ENCODE results near the gene STK17B.
"Not testable (repeated sequence)": the region's sequence is repeated elsewhere in the genome, so short reads cannot be mapped to it uniquely, and the experiment has no call there.

Gene STK17B

GRCh38 chr2:196205011-196205766 is 33.8 kb upstream of the STK17B start:
- Histone ChIP-seq H3K9me3 (ENCODE audit: control insufficient read depth in 1 of 2, low read length in 2 of 2) (no peaks in the 10 kb centered on the region), H3K4me3 (ENCODE audit: low read depth in 1 of 2, low read length in 2 of 2) (no peak overlapping the region), H3K27ac (ENCODE audit: low read length) (no peak overlapping the region), H3K36me3 (ENCODE audit: control insufficient read depth in 1 of 2, insufficient read depth in 2 of 2, low read length in 2 of 2) (no peaks in the 10 kb centered on the region), H3K4me1 (ENCODE audit: control insufficient read depth in 1 of 2, insufficient read depth in 2 of 2, low read length in 2 of 2) (no peaks in the 10 kb centered on the region), H3K27me3 (ENCODE audit: low read depth, low read length) (no peaks in the 10 kb centered on the region)

GRCh38 chr2:196201229-196202009 is 30.0 kb upstream of the STK17B start:
- Histone ChIP-seq H3K27me3 (ENCODE audit: low read depth, low read length) (no peaks in the 10 kb centered on the region), H3K36me3 (ENCODE audit: control insufficient read depth in 1 of 2, insufficient read depth in 2 of 2, low read length in 2 of 2) (no peaks in the 10 kb centered on the region), H3K9me3 (ENCODE audit: control insufficient read depth in 1 of 2, low read length in 2 of 2) (no peaks in the 10 kb centered on the region), H3K27ac (ENCODE audit: low read length) (no peak overlapping the region), H3K4me3 (ENCODE audit: low read depth in 1 of 2, low read length in 2 of 2) (no peak overlapping the region), H3K4me1 (ENCODE audit: control insufficient read depth in 1 of 2, insufficient read depth in 2 of 2, low read length in 2 of 2) (no peaks in the 10 kb centered on the region)

- H3K27ac ChIP-seq (ENCODE audit: low read length), result no peak overlapping the region
- no peaks in the 10 kb centered on the region for H3K9me3 ChIP-seq (ENCODE audit: control insufficient read depth in 1 of 2, low read length in 2 of 2)
- H3K4me1 ChIP-seq (ENCODE audit: control insufficient read depth in 1 of 2, insufficient read depth in 2 of 2, low read length in 2 of 2), result no peaks in the 10 kb centered on the region
- no peaks in the 10 kb centered on the region for H3K27me3 ChIP-seq (ENCODE audit: low read depth, low read length)
- H3K36me3 ChIP-seq (ENCODE audit: control insufficient read depth in 1 of 2, insufficient read depth in 2 of 2, low read length in 2 of 2), result no peaks in the 10 kb centered on the region
- no peak overlapping the region for H3K4me3 ChIP-seq (ENCODE audit: low read depth in 1 of 2, low read length in 2 of 2)
Observed at GRCh38 chr2:196200557-196200956, 29.2 kb upstream of the STK17B start.

- no peak overlapping the region for H3K27ac ChIP-seq (ENCODE audit: low read length)
- H3K36me3 ChIP-seq (ENCODE audit: control insufficient read depth in 1 of 2, insufficient read depth in 2 of 2, low read length in 2 of 2), result no peaks in the 10 kb centered on the region
- no peaks in the 10 kb centered on the region for H3K9me3 ChIP-seq (ENCODE audit: control insufficient read depth in 1 of 2, low read length in 2 of 2)
- H3K27me3 ChIP-seq (ENCODE audit: low read depth, low read length), result no peaks in the 10 kb centered on the region
- no peak overlapping the region for H3K4me3 ChIP-seq (ENCODE audit: low read depth in 1 of 2, low read length in 2 of 2)
- no peaks in the 10 kb centered on the region for H3K4me1 ChIP-seq (ENCODE audit: control insufficient read depth in 1 of 2, insufficient read depth in 2 of 2, low read length in 2 of 2)
Observed at GRCh38 chr2:196195758-196196157, 24.4 kb upstream of the STK17B start.

GRCh38 chr2:196195302-196195701 is 23.9 kb upstream of the STK17B start:
- H3K36me3 ChIP-seq (ENCODE audit: control insufficient read depth in 1 of 2, insufficient read depth in 2 of 2, low read length in 2 of 2), result no peaks in the 10 kb centered on the region
- no peaks in the 10 kb centered on the region for H3K9me3 ChIP-seq (ENCODE audit: control insufficient read depth in 1 of 2, low read length in 2 of 2)
- H3K4me1 ChIP-seq (ENCODE audit: control insufficient read depth in 1 of 2, insufficient read depth in 2 of 2, low read length in 2 of 2), result no peaks in the 10 kb centered on the region
- no peaks in the 10 kb centered on the region for H3K27me3 ChIP-seq (ENCODE audit: low read depth, low read length)
- no peak overlapping the region for H3K4me3 ChIP-seq (ENCODE audit: low read depth in 1 of 2, low read length in 2 of 2)
- no peak overlapping the region for H3K27ac ChIP-seq (ENCODE audit: low read length)

GRCh38 chr2:196191541-196191940 is 20.2 kb upstream of the STK17B start:
- Histone ChIP-seq H3K4me1 (ENCODE audit: control insufficient read depth in 1 of 2, insufficient read depth in 2 of 2, low read length in 2 of 2) (no peaks in the 10 kb centered on the region), H3K9me3 (ENCODE audit: control insufficient read depth in 1 of 2, low read length in 2 of 2) (no peaks in the 10 kb centered on the region), H3K36me3 (ENCODE audit: control insufficient read depth in 1 of 2, insufficient read depth in 2 of 2, low read length in 2 of 2) (no peaks in the 10 kb centered on the region), H3K4me3 (ENCODE audit: low read depth in 1 of 2, low read length in 2 of 2) (no peak overlapping the region), H3K27ac (ENCODE audit: low read length) (no peak overlapping the region), H3K27me3 (ENCODE audit: low read depth, low read length) (no peaks in the 10 kb centered on the region)

GRCh38 chr2:196187898-196188458 is 16.6 kb upstream of the STK17B start:
- H3K27me3 ChIP-seq (ENCODE audit: low read depth, low read length), result no peaks in the 10 kb centered on the region
- H3K4me1 ChIP-seq (ENCODE audit: control insufficient read depth in 1 of 2, insufficient read depth in 2 of 2, low read length in 2 of 2), result no peaks in the 10 kb centered on the region
- no peak overlapping the region for H3K27ac ChIP-seq (ENCODE audit: low read length)
- no peak overlapping the region for H3K4me3 ChIP-seq (ENCODE audit: low read depth in 1 of 2, low read length in 2 of 2)
- no peaks in the 10 kb centered on the region for H3K36me3 ChIP-seq (ENCODE audit: control insufficient read depth in 1 of 2, insufficient read depth in 2 of 2, low read length in 2 of 2)
- no peaks in the 10 kb centered on the region for H3K9me3 ChIP-seq (ENCODE audit: control insufficient read depth in 1 of 2, low read length in 2 of 2)

- not testable (repeated sequence) for H3K4me3 ChIP-seq (ENCODE audit: low read depth in 1 of 2, low read length in 2 of 2); H3K9me3 ChIP-seq (ENCODE audit: control insufficient read depth in 1 of 2, low read length in 2 of 2); H3K27me3 ChIP-seq (ENCODE audit: low read depth, low read length); H3K27ac ChIP-seq (ENCODE audit: low read length); H3K36me3 ChIP-seq (ENCODE audit: control insufficient read depth in 1 of 2, insufficient read depth in 2 of 2, low read length in 2 of 2); H3K4me1 ChIP-seq (ENCODE audit: control insufficient read depth in 1 of 2, insufficient read depth in 2 of 2, low read length in 2 of 2)
Observed at GRCh38 chr2:196187175-196187700, 15.9 kb upstream of the STK17B start.

- H3K36me3 ChIP-seq (ENCODE audit: control insufficient read depth in 1 of 2, insufficient read depth in 2 of 2, low read length in 2 of 2), result no peaks in the 10 kb centered on the region
- no peak overlapping the region for H3K4me3 ChIP-seq (ENCODE audit: low read depth in 1 of 2, low read length in 2 of 2)
- no peak overlapping the region for H3K27ac ChIP-seq (ENCODE audit: low read length)
- peaks cover 0 to 3% of the 10 kb centered on the region in 2 donors for H3K4me1 ChIP-seq (ENCODE audit: control insufficient read depth in 1 of 2, insufficient read depth in 2 of 2, low read length in 2 of 2)
- H3K9me3 ChIP-seq (ENCODE audit: control insufficient read depth in 1 of 2, low read length in 2 of 2), result no peaks in the 10 kb centered on the region
- no peaks in the 10 kb centered on the region for H3K27me3 ChIP-seq (ENCODE audit: low read depth, low read length)
Observed at GRCh38 chr2:196186266-196186980, 15.0 kb upstream of the STK17B start.

- no peaks in the 10 kb centered on the region for H3K9me3 ChIP-seq (ENCODE audit: control insufficient read depth in 1 of 2, low read length in 2 of 2)
- no peak overlapping the region for H3K27ac ChIP-seq (ENCODE audit: low read length)
- H3K4me3 ChIP-seq (ENCODE audit: low read depth in 1 of 2, low read length in 2 of 2), result no peak overlapping the region
- peaks cover 0 to 3% of the 10 kb centered on the region in 2 donors for H3K4me1 ChIP-seq (ENCODE audit: control insufficient read depth in 1 of 2, insufficient read depth in 2 of 2, low read length in 2 of 2)
- no peaks in the 10 kb centered on the region for H3K27me3 ChIP-seq (ENCODE audit: low read depth, low read length)
- H3K36me3 ChIP-seq (ENCODE audit: control insufficient read depth in 1 of 2, insufficient read depth in 2 of 2, low read length in 2 of 2), result no peaks in the 10 kb centered on the region
Observed at GRCh38 chr2:196184921-196185320, 13.5 kb upstream of the STK17B start.
